T-helper 2 cell treated with Interferon-gamma antibody and Interleukin-4, amounts not matched to agents 5 μg/mL and 100 μg/mL, for 36 hours (primary cell): ENCODE data around the gene PAGE4.

ENCODE experiments used
- DNase-seq: peaks from one replicate; pipeline ENCODE4 v3.0.0; 2021; ENCODE audit warnings: low spot score
- H3K27ac Mint-ChIP-seq: one replicate; pipeline ENCODE4 v1.8.0; 2021; ENCODE audit warnings: mild to moderate bottlenecking, mixed read lengths
- H3K27me3 Mint-ChIP-seq: one replicate; pipeline ENCODE4 v1.8.0; 2021; ENCODE audit warnings: low read depth, mixed read lengths
- H3K36me3 Mint-ChIP-seq: one replicate; pipeline ENCODE4 v1.8.0; 2021; ENCODE audit warnings: low read depth, mixed read lengths
- H3K4me1 Mint-ChIP-seq: one replicate; pipeline ENCODE4 v1.8.0; 2021; ENCODE audit warnings: low read depth, mixed read lengths
- H3K4me3 Mint-ChIP-seq: one replicate; pipeline ENCODE4 v1.8.0; 2022; ENCODE audit warnings: mild to moderate bottlenecking, moderate library complexity, mixed read lengths
- H3K9me3 Mint-ChIP-seq: one replicate; pipeline ENCODE4 v1.8.0; 2021; ENCODE audit warnings: mixed read lengths

Gene PAGE4

DNA sequence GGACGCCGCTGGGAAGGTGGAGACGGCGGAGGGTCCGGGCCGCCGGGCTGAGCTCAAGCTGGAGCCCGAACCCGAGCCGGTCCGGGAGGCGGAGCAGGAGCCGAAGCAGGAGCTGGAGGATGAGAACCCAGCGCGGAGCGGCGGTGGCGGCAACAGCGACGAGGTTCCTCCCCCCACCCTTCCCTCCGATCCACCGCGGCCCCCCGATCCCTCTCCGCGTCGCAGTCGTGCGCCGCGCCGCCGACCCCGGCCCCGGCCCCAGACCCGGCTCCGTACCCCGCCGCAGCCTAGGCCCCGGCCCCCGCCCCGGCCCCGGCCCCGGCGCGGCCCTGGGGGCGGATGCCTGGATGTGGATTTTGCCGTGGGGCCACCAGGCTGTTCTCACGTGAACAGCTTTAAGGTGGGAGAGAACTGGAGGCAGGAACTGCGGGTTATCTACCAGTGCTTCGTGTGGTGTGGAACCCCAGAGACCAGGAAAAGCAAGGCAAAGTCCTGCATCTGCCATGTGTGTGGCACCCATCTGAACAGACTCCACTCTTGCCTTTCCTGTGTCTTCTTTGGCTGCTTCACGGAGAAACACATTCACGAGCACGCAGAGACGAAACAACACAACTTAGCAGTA is 50.7 kb downstream of the PAGE4 start:
- peak overlapping the region; percentile 79 for H3K4me3 Mint-ChIP-seq
- no peaks in the 10 kb centered on the region for H3K36me3 Mint-ChIP-seq
- H3K4me1 Mint-ChIP-seq, result peaks cover 13% of the 10 kb centered on the region
- no peaks in the 10 kb centered on the region for H3K27me3 Mint-ChIP-seq
- no peaks in the 10 kb centered on the region for H3K9me3 Mint-ChIP-seq
- no peak for DNase-seq
- peak overlapping the region; percentile 57 for H3K27ac Mint-ChIP-seq

DNA sequence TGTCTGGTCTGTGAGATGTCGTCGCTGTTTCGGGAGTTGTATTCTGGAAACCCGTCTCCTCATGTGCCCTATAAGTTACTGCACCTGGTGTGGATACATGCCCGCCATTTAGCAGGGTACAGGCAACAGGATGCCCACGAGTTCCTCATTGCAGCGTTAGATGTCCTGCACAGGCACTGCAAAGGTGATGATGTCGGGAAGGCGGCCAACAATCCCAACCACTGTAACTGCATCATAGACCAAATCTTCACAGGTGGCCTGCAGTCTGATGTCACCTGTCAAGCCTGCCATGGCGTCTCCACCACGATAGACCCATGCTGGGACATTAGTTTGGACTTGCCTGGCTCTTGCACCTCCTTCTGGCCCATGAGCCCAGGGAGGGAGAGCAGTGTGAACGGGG is 51.6 kb downstream of the PAGE4 start:
- DNase-seq, result no peak
- H3K9me3 Mint-ChIP-seq, result no peaks in the 10 kb centered on the region
- H3K36me3 Mint-ChIP-seq, result no peaks in the 10 kb centered on the region
- peaks cover 13% of the 10 kb centered on the region for H3K4me1 Mint-ChIP-seq
- no peak overlapping the region for H3K27ac Mint-ChIP-seq
- H3K4me3 Mint-ChIP-seq, result peak overlapping the region; percentile 43
- H3K27me3 Mint-ChIP-seq, result no peaks in the 10 kb centered on the region
